ENCODE measurements around the gene SMAD6.

The SMAD6 gene

DNA sequence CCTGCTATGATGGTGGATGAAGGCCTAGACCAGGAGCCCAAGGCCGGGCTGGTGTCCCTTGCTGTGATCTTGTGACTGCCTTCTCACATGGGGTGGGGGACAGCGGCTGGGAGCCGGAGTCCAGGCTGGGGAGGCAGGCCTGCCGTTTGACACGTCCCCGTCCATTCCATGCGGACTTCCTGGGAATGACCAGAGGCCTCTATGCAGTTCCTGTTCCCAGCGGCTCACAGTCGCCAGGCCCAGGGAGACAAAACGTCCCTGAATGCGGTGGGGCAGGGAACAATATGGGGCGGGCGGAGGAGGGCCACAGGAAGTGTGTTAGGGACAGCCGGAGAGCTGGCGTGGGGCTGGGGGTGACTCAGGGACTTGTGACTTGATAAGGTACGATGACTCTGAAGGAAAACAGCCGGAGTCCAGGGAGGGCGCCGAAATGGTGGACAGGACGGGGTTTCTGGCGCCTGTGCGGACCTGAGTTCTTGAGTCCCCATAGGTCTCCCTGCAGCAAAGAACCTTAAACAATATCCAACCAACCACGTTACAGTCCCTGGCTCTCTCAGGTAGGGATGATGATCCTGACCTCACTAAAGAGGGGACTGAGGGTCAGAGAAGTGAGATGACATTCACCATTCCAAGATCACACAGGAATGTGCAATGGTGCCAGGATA lies 40.5 kb upstream of the SMAD6 start:
- H3K4me3 ChIP-seq (ENCODE audit: low read depth, low read length): no peak overlapping the region
- TF ChIP-seq CTCF (IDR thresholded peaks at IDR 0.05; ENCODE audit: insufficient read depth, low read depth, low read length, missing control alignments): no peak
- DNase-seq (ENCODE audit: low read depth): no peak

DNA sequence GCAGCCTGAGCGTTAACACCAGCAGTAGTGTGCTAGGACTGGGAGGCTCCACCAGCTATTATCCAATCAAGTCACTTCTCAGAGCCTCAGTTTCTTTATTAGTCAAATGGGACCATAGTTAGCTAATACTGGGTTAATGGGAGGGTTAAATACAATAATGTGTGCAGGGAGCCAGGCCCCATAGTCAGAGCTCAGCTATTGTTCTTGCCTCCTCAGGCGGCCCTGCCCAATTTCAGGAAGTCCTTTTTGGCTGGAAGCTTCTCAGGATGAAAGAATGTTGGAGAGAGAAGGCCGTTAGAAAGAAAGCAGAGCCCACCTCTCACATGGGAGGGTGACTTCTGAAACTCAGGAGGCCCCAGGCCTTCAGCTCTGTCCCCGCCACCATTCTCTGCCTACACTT lies 39.5 kb upstream of the SMAD6 start:
- TF ChIP-seq CTCF (IDR thresholded peaks at IDR 0.05; ENCODE audit: insufficient read depth, low read depth, low read length, missing control alignments): no peak
- H3K4me3 ChIP-seq (ENCODE audit: low read depth, low read length): no peak overlapping the region
- DNase-seq (ENCODE audit: low read depth): no peak

DNA sequence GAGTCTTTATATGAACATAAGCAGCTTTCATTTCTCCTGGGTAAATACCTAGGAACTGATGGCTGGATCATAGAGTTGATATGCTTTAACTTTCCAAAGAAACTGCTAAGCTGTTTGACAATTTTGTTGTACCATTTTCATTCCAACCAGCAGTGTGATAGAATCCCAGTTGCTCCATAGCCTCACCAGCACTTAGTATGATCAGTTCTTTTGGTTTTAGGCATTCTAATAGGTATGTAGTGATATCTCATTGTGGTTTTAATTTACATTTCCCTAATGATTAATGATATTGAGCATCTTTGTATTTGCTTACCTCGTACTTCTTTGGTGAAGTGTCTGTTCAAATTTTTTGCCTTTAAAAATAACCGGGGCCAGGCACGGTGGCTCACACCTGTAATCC lies 38.4 kb upstream of the SMAD6 start:
- no peak for DNase-seq (ENCODE audit: low read depth)
- no peak for TF ChIP-seq CTCF (IDR thresholded peaks at IDR 0.05; ENCODE audit: insufficient read depth, low read depth, low read length, missing control alignments)
- H3K4me3 ChIP-seq (ENCODE audit: low read depth, low read length): no peak overlapping the region

DNA sequence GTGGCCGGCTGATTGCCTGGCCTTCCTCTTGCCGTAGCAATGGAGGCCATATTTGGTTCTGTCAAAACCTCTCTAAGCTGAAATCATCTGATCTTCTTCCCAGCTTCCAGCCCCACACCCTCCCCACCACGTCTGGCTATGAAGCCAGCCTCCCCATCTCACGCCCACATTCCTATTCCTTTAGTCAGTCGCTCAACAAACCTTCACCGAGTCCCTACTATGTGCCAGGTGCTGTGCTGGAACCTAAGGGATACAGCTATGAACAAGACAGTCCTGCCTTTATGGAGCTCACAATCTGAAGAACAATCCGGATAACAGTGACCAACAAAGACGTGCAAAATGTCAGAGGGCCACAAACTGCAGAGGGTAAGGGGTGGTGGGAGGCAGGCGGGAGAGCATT lies 31.9 kb upstream of the SMAD6 start:
- no peak for DNase-seq (ENCODE audit: low read depth)
- no peak for TF ChIP-seq CTCF (IDR thresholded peaks at IDR 0.05; ENCODE audit: insufficient read depth, low read depth, low read length, missing control alignments)

GRCh38 chr15:66670762-66671580 lies 31.1 kb upstream of the SMAD6 start:
- DNase-seq (ENCODE audit: low read depth): no peak
- no peak overlapping the region for H3K4me3 ChIP-seq (ENCODE audit: low read depth, low read length)

More for the DNA sequence above, 31.9 kb upstream of the SMAD6 start:
- no peak overlapping the region for H3K4me3 ChIP-seq (ENCODE audit: low read depth, low read length)

DNA sequence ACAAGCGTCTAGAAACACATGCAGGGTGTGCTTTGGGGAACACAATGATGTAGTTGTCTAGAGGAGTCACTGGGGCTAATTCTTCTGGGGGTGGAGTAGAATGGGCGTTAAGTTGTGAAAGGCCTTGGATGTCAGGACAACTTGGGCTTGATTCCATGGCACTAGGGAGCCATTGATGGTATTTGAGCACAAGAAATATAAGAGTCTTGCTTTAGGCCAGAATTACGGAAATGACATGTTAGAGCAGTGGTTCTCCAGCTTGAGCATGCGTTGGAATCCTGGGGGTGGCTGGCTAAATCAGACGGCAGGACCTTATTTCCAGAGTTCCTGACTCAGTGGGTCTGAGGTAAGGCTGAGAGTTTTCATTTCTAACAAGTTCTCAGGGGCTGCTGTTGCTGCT lies 29.2 kb upstream of the SMAD6 start:
- no peak for TF ChIP-seq CTCF (IDR thresholded peaks at IDR 0.05; ENCODE audit: insufficient read depth, low read depth, low read length, missing control alignments)
- no peak for DNase-seq (ENCODE audit: low read depth)
- no peak overlapping the region for H3K4me3 ChIP-seq (ENCODE audit: low read depth, low read length)

More at GRCh38 chr15:66670762-66671580, 31.1 kb upstream of the SMAD6 start:
- no peak for TF ChIP-seq CTCF (IDR thresholded peaks at IDR 0.05; ENCODE audit: insufficient read depth, low read depth, low read length, missing control alignments)

All from GM12865 (cell line).